ENCODE measurements around the gene ARHGAP10.

Gene ARHGAP10

GRCh38 chr4:147809211-147809610 lies 77.3 kb downstream of the ARHGAP10 start:
- no peak overlapping the region for H3K4me2 ChIP-seq (ENCODE audit: insufficient read depth, low read length)
- no peaks in the 10 kb centered on the region for H4K20me1 ChIP-seq (ENCODE audit: insufficient read depth, low read length)
- no peak overlapping the region for H3K27ac ChIP-seq (ENCODE audit: low read length)
- no peaks in the 10 kb centered on the region for H3K36me3 ChIP-seq (ENCODE audit: insufficient read depth, low read length)
- no peak overlapping the region for H3K9ac ChIP-seq (ENCODE audit: low read depth, low read length)
- ATAC-seq (ENCODE audit: insufficient read depth, low read depth) = no peak
- no peak overlapping the region for H2AFZ ChIP-seq (ENCODE audit: low read depth, low read length)
- no peak for DNase-seq
- H3K4me1 ChIP-seq (ENCODE audit: insufficient read depth, low read length) = no peaks in the 10 kb centered on the region
- peaks cover 4% of the 10 kb centered on the region for H3K27me3 ChIP-seq (ENCODE audit: insufficient read depth, low read length, poor library complexity)
- no peak overlapping the region for H3K4me3 ChIP-seq (ENCODE audit: low read depth in 1 of 2, low read length in 2 of 2)
- no peaks in the 10 kb centered on the region for H3K79me2 ChIP-seq (ENCODE audit: insufficient read depth, low read length)
- H3K9me3 ChIP-seq (ENCODE audit: insufficient read depth, low read length, severe bottlenecking) = no peaks in the 10 kb centered on the region
- TF ChIP-seq CTCF (IDR thresholded peaks at IDR 0.05; ENCODE audit: borderline replicate concordance, extremely low read depth, low read length, poor library complexity, severe bottlenecking) (no peak), EZH2 (IDR thresholded peaks at IDR 0.05; ENCODE audit: borderline replicate concordance, low read depth, low read length, severe bottlenecking) (no peak)

- Histone ChIP-seq H3K4me2 (ENCODE audit: insufficient read depth, low read length) (no peak overlapping the region), H3K79me2 (ENCODE audit: insufficient read depth, low read length) (no peaks in the 10 kb centered on the region), H3K9me3 (ENCODE audit: insufficient read depth, low read length, severe bottlenecking) (no peaks in the 10 kb centered on the region), H3K4me1 (ENCODE audit: insufficient read depth, low read length) (no peaks in the 10 kb centered on the region), H2AFZ (ENCODE audit: low read depth, low read length) (no peak overlapping the region), H3K27ac (ENCODE audit: low read length) (no peak overlapping the region), H3K36me3 (ENCODE audit: insufficient read depth, low read length) (no peaks in the 10 kb centered on the region), H3K27me3 (ENCODE audit: insufficient read depth, low read length, poor library complexity) (peaks cover under 1% of the 10 kb centered on the region), H3K9ac (ENCODE audit: low read depth, low read length) (no peak overlapping the region), H3K4me3 (ENCODE audit: low read depth in 1 of 2, low read length in 2 of 2) (no peak overlapping the region), H4K20me1 (ENCODE audit: insufficient read depth, low read length) (no peaks in the 10 kb centered on the region)
- DNase-seq = no peak
- TF ChIP-seq CTCF (IDR thresholded peaks at IDR 0.05; ENCODE audit: borderline replicate concordance, extremely low read depth, low read length, poor library complexity, severe bottlenecking) (no peak), EZH2 (IDR thresholded peaks at IDR 0.05; ENCODE audit: borderline replicate concordance, low read depth, low read length, severe bottlenecking) (no peak)
- ATAC-seq (ENCODE audit: insufficient read depth, low read depth) = no peak
Observed at GRCh38 chr4:147811878-147812277, 80.0 kb downstream of the ARHGAP10 start.

GRCh38 chr4:147813109-147813773 lies 81.4 kb downstream of the ARHGAP10 start:
- Histone ChIP-seq H3K4me2 (ENCODE audit: insufficient read depth, low read length) (no peak overlapping the region), H3K4me3 (ENCODE audit: low read depth in 1 of 2, low read length in 2 of 2) (no peak overlapping the region), H3K9me3 (ENCODE audit: insufficient read depth, low read length, severe bottlenecking) (no peaks in the 10 kb centered on the region), H3K4me1 (ENCODE audit: insufficient read depth, low read length) (no peaks in the 10 kb centered on the region), H3K79me2 (ENCODE audit: insufficient read depth, low read length) (no peaks in the 10 kb centered on the region), H3K9ac (ENCODE audit: low read depth, low read length) (no peak overlapping the region), H3K27me3 (ENCODE audit: insufficient read depth, low read length, poor library complexity) (no peaks in the 10 kb centered on the region), H2AFZ (ENCODE audit: low read depth, low read length) (no peak overlapping the region), H3K36me3 (ENCODE audit: insufficient read depth, low read length) (no peaks in the 10 kb centered on the region), H4K20me1 (ENCODE audit: insufficient read depth, low read length) (no peaks in the 10 kb centered on the region), H3K27ac (ENCODE audit: low read length) (no peak overlapping the region)
- TF ChIP-seq EZH2 (IDR thresholded peaks at IDR 0.05; ENCODE audit: borderline replicate concordance, low read depth, low read length, severe bottlenecking) = no peak
- no peak for TF ChIP-seq CTCF (IDR thresholded peaks at IDR 0.05; ENCODE audit: borderline replicate concordance, extremely low read depth, low read length, poor library complexity, severe bottlenecking)
- DNase-seq (no peak), ATAC-seq (ENCODE audit: insufficient read depth, low read depth) (no peak)

Data from DND-41 (cell line).